HG03064 (cell line): Measurements from ENCODE around the gene CDH9.

ENCODE experiments used
- ATAC-seq: cut with Tn5 transposase; IDR thresholded peaks from one replicate; pipeline ENCODE4 v1.9.1; 2021; ENCODE audit warnings: low read depth; ENCODE audit not compliant: unreplicated experiment

CDH9 gene

DNA sequence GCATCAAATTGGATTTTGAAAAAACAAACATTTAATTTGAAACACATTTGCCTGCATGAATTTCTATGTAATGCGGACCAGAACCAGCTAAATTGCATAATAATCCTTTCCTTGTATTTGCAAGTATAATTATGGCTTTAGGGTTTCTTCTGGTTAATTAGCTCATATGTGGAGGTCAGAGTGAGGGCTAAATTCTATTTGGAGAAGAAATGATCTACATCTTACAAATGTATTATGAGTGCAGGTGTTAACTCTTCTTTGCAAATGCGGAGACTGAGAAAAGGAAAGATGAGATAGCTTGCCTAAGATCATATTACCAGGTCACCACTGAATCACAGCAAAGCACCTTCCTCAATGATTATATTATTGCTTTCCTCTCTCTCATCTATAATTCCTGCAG lies 194.7 kb downstream of the CDH9 start:
- ATAC-seq: no peak

DNA sequence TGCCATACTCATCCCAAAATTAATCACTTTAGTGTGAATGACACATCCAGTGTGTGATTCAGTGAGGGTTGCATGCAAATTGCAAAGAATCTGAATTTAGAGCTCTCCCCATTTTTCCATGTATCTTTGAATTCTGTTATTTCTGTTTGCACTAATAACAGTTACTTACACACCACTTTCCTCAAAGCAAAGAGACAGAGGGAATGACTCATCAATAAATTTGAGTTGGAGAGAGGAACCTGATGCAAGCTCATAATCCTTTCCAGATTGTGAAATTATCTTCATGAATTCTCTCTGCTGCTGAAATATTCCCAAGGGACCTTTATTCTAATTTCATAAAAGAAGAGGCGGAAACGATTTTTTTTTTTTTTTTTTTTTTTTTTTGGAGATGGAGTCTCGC lies 204.8 kb downstream of the CDH9 start:
- no peak for ATAC-seq
